Measurements from ENCODE around the gene SDCCAG8.

Gene SDCCAG8

DNA sequence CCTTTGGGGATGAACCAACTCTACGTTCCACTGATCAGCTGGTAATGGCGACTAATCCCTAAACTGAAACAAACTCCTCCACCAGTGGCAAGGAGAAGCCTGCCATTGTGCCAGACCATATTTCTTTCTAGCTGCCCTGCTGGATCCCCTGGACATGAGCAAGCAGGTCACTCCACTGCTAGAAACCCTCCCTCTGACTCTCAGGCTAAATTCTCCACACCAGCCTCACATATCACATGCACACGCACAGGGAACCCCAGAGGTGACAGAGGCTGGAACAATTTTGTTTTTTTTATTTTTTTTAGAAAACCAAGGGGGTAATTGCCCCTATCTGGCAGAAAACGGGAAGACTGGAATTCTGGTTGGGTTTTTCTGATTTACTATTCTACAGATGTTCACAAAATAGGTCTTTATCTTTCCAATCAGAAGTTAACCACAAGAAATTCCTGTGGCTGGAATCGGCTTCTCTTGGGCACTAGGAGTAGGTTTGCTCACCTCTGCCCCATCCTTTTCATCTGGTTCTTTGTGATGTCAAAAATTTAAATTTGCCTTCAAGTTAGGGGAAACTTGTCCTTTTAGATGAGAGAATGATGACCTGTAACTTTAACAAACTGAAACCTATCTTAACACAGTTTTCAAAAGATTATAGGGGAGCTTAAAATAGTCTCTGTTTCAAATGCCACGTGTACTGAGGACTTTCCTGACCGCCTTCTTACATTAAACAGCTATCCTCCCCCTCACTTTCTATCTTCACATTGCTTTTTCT, 258.1 kb downstream of the SDCCAG8 start:
- DNase-seq, result no peak

GRCh38 chr1:243514927-243515326, 259.1 kb downstream of the SDCCAG8 start:
- DNase-seq, result no peak

GRCh38 chr1:243520831-243521230, 265.0 kb downstream of the SDCCAG8 start:
- no peak for DNase-seq

DNA sequence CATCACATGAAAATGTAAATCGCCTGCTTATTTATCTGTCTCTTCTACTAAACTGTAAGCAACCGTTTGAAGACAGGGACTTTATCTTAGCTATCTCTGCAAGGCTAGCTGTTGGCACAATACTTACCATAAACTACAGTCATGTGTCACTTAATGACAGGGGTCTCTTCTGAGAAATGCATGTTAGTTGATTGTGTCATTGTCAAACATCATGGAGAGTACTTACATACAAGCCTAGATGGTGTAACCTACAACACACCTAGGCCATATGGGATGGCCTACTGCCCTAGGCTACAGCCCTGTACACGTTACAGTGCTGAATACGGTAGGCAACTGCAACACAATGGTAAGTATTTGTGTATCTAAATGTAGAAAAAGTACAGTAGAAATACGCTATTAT, 267.9 kb downstream of the SDCCAG8 start:
- DNase-seq, result no peak

DNA sequence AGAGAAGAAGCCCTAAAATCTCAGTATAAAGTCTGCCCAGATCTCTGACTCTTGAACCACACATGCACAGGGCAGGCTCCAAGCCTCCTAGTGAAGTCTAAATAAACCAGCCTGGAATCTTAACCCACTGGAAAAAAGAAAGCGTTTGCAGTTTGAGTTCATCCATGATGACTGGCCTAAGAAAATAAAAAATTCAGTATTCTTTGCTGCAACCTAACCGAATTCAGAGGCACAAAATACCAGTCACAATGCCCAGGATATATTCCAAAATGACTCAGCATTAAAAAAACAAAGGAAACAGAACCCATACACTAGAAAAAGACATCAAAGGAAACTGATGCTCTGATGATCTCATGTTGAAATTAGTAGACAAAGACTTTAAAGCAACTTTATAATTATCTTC, 269.2 kb downstream of the SDCCAG8 start:
- DNase-seq, result no peak

- no peak for DNase-seq
Measured at GRCh38 chr1:243526180-243526579, 270.3 kb downstream of the SDCCAG8 start.

DNA sequence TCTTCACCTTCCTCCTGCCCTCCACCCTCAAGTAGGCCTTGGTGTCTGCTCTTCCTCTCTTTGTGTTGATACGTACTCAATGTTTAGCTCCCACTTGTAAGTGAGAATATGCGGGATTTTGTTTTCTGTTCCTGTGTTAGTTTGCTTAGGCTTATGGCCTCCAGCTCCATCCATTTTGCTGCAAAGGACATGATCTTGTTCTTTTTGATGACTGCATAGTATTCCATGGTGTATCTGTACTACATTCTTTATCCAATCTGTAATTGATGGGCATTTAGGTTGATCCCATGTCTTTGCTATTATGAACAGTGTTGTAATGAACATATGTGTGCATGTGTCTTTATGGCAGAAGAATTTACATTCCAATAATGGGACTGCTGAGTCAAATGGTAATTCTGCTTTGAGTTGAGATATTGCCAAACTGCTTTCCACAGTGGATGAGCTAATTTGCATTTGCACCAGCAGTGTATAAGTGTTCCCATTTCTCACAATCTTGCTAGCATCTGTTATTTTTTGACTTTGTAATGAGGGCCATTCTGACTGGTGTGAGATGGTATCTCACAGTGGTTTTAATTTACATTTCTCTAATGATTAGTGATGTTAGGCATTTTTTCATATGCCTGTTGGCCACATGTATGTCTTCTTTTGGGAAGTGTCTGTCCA, 272.7 kb downstream of the SDCCAG8 start:
- DNase-seq, result peak; percentile 35

DNA sequence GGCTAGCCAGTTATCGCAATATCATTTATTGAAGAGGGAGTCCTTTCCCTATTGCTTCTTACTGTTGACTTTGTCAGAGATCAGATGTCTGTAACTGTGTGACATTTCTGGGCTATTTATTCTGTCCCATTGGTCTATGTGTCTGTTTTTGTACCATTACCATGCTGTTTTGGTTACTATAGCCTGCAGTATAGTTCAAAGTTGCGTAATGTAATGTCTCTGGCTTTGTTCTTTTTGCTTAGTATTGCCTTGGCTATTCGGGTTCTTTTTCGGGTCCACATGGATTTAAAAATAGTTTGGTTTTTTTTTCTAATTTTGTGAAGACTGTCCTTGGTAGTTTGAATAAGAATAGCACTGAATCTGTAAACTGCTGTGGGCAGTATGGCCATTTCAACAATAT, 273.7 kb downstream of the SDCCAG8 start:
- no peak for DNase-seq

GRCh38 chr1:243535014-243535413, 279.2 kb downstream of the SDCCAG8 start:
- no peak for DNase-seq

- DNase-seq, result no peak
Measured at GRCh38 chr1:243539636-243540035, 283.8 kb downstream of the SDCCAG8 start.

GRCh38 chr1:243542739-243543415, 287.0 kb downstream of the SDCCAG8 start:
- DNase-seq, result no peak

- no peak for DNase-seq
Measured at GRCh38 chr1:243543501-243543900, 287.7 kb downstream of the SDCCAG8 start.

GRCh38 chr1:243546457-243546856, 290.6 kb downstream of the SDCCAG8 start:
- no peak for DNase-seq

DNA sequence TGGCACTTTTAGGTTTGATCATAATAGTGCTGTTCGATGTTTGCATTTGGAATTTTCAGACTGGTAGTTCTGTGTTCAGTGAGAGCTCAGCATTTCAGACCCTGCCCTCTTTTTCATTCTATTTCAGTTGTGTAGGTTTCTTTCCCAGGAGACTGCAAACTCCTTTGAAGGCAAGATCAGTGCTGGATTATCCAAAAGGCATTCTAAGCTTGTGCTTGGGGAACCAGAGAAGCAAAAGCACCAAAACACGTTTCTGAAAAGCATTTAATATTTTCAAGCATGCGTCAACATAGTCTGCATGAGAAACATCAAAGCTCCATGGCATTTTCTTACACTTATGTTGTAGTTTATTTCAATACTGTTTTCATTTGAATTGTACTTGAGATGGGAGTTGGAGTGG, 292.1 kb downstream of the SDCCAG8 start:
- DNase-seq, result no peak

DNA sequence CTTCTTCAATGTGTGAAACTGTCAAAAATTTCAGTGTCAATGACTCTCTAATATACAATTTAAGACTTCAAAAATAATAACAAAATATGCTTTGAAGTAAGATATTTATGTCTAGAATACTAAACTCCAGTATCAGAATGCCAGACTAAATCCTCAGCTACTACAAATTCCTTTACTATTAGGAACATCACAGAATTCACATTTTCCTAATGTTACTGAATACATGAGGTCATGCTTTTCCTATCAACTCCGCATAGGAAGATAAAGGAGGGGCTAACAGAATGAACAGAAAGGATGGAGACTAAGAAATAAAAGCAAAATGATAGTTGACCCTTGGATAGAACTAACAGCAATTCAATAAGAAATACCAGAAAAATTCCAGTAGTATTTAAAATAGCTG, 292.7 kb downstream of the SDCCAG8 start:
- DNase-seq, result no peak

DNA sequence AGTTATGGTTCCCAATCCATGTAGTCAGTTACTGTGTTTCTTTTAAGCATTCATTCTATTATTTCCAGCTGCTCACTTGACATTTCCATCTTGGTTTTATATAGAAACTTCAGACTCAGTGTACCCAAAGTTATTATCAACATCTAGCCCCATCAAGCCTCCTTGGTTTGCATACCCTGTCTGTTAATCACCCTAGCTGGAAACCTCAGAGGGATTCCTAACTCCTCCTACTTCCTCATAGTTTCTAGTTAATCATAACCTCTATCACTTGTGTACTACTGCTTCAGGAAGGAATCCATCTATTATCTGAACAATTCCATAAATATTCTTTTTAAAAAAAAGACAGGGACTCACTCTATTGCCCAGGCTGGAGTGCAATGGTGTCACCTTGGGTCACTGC, 293.3 kb downstream of the SDCCAG8 start:
- DNase-seq, result no peak
